ENCODE data around the gene KRTAP10-1. TPM values are rescaled to one million over a fixed set of nuclear protein-coding genes. Genes with fewer than 3 reads are reported as not detected.

Gene KRTAP10-1
- total and polyA plus RNA-seq, 4 donors: not detected

- TF ChIP-seq, protein P1, sequence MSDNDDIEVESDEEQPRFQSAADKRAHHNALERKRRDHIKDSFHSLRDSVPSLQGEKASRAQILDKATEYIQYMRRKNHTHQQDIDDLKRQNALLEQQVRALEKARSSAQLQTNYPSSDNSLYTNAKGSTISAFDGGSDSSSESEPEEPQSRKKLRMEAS (IDR thresholded peaks at IDR 0.05): no peak
- TF ChIP-seq HNF4A (conservative IDR thresholded peaks at IDR 0.05): no peak
Observed at GRCh38 chr21:44548922-44549321, 8.9 kb upstream of the KRTAP10-1 start (continued).

GRCh38 chr21:44548381-44548780 is 8.4 kb upstream of the KRTAP10-1 start:
- no peak overlapping the region for H3K27ac ChIP-seq (ENCODE audit: low read depth in 1 of 2, low read length in 2 of 2)
- 71% methylated on average over 13 of the region's 13 CpGs for WGBS
- H3K4me3 ChIP-seq (ENCODE audit: low read depth in 1 of 3, low read length in 3 of 3): no peak overlapping the region
- H3K9me3 ChIP-seq (ENCODE audit: control insufficient read depth in 4 of 4, low read length in 3 of 4): no peaks in the 10 kb centered on the region
- no peak for TF ChIP-seq NR2F2 (IDR thresholded peaks at IDR 0.05)
- TF ChIP-seq JUND (IDR thresholded peaks at IDR 0.05): no peak
- TF ChIP-seq TAF1 (conservative IDR thresholded peaks at IDR 0.05): no peak
- TF ChIP-seq, protein P1 (IDR thresholded peaks at IDR 0.05): no peak
- TF ChIP-seq, protein P2, sequence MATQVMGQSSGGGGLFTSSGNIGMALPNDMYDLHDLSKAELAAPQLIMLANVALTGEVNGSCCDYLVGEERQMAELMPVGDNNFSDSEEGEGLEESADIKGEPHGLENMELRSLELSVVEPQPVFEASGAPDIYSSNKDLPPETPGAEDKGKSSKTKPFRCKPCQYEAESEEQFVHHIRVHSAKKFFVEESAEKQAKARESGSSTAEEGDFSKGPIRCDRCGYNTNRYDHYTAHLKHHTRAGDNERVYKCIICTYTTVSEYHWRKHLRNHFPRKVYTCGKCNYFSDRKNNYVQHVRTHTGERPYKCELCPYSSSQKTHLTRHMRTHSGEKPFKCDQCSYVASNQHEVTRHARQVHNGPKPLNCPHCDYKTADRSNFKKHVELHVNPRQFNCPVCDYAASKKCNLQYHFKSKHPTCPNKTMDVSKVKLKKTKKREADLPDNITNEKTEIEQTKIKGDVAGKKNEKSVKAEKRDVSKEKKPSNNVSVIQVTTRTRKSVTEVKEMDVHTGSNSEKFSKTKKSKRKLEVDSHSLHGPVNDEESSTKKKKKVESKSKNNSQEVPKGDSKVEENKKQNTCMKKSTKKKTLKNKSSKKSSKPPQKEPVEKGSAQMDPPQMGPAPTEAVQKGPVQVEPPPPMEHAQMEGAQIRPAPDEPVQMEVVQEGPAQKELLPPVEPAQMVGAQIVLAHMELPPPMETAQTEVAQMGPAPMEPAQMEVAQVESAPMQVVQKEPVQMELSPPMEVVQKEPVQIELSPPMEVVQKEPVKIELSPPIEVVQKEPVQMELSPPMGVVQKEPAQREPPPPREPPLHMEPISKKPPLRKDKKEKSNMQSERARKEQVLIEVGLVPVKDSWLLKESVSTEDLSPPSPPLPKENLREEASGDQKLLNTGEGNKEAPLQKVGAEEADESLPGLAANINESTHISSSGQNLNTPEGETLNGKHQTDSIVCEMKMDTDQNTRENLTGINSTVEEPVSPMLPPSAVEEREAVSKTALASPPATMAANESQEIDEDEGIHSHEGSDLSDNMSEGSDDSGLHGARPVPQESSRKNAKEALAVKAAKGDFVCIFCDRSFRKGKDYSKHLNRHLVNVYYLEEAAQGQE (IDR thresholded peaks at IDR 0.05): no peak
- no peak for TF ChIP-seq FOXA1 (IDR thresholded peaks at IDR 0.05)
- no peak for TF ChIP-seq YY1 (IDR thresholded peaks at IDR 0.05)
- no peak for TF ChIP-seq EGR1 (IDR thresholded peaks at IDR 0.05; ENCODE audit: low read depth in 2 of 2)
- TF ChIP-seq SP1 (IDR thresholded peaks at IDR 0.05): no peak
- TF ChIP-seq, protein P3, sequence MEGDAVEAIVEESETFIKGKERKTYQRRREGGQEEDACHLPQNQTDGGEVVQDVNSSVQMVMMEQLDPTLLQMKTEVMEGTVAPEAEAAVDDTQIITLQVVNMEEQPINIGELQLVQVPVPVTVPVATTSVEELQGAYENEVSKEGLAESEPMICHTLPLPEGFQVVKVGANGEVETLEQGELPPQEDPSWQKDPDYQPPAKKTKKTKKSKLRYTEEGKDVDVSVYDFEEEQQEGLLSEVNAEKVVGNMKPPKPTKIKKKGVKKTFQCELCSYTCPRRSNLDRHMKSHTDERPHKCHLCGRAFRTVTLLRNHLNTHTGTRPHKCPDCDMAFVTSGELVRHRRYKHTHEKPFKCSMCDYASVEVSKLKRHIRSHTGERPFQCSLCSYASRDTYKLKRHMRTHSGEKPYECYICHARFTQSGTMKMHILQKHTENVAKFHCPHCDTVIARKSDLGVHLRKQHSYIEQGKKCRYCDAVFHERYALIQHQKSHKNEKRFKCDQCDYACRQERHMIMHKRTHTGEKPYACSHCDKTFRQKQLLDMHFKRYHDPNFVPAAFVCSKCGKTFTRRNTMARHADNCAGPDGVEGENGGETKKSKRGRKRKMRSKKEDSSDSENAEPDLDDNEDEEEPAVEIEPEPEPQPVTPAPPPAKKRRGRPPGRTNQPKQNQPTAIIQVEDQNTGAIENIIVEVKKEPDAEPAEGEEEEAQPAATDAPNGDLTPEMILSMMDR (IDR thresholded peaks at IDR 0.05; ENCODE audit: low read depth, low read length, missing input control): no peak
- TF ChIP-seq RAD21 (IDR thresholded peaks at IDR 0.05): no peak
- TF ChIP-seq RXRA (IDR thresholded peaks at IDR 0.05): no peak
- TF ChIP-seq GABPA (IDR thresholded peaks at IDR 0.05 in 1 of 2, conservative IDR thresholded peaks at IDR 0.05 in 1 of 2): no peak
- TF ChIP-seq HNF4G (IDR thresholded peaks at IDR 0.05): no peak
- TF ChIP-seq ZBTB33 (IDR thresholded peaks at IDR 0.05): no peak
- no peak for TF ChIP-seq FOXA2 (IDR thresholded peaks at IDR 0.05)
- no peak for TF ChIP-seq ATF3 (IDR thresholded peaks at IDR 0.05)
- no peak for TF ChIP-seq HNF4A (conservative IDR thresholded peaks at IDR 0.05)
- no peaks in the 10 kb centered on the region for H3K4me1 ChIP-seq (ENCODE audit: control insufficient read depth in 4 of 4, insufficient read depth in 4 of 4, low read length in 3 of 4)
- peaks cover 0 to 2% (median 0%) of the 10 kb centered on the region in 4 donors for H3K27me3 ChIP-seq (ENCODE audit: control insufficient read depth in 4 of 4, insufficient read depth in 4 of 4, low read length in 3 of 4)
- no peak overlapping the region for H3K9ac ChIP-seq (ENCODE audit: low read depth in 1 of 2, low read length in 2 of 2)
- DNase-seq (ENCODE audit: low spot score): no peak
- H3K36me3 ChIP-seq (ENCODE audit: control insufficient read depth in 4 of 4, insufficient read depth in 3 of 4, low read depth in 1 of 4, low read length in 3 of 4): no peaks in the 10 kb centered on the region

All from liver (tissue), 9 donors.